HEK293 (cell line): ENCODE data around the gene S100A7.

ENCODE experiments used
- CTCF ChIA-PET: fragments of 350-600 bp; formaldehyde crosslinking; extraction: SDS; loops from one replicate; lab custom pipeline; 2021; ENCODE audit warnings: antibody characterized with exemption; lab: Yijun Ruan, JAX
- POLR2A ChIA-PET: fragments of 300-600 bp; formaldehyde crosslinking; extraction: SDS; loops from one replicate; lab custom pipeline; 2020; ENCODE audit warnings: antibody characterized with exemption, inconsistent platforms; lab: Yijun Ruan, JAX
- H3K27ac ChIP-seq: fragments of 200-500 bp; sonication (Bioruptor generic); 2 replicates; pipeline ENCODE4 v1.5.1; 2014; ENCODE audit warnings: low read depth, low read length, control low read depth, inconsistent platforms; ENCODE audit errors: extremely low read depth
- H3K36me3 ChIP-seq, 2 experiments: fragments of 200-500 bp in 1 of 2; sonication (Bioruptor generic) in 1 of 2; 1 replicate in 1 of 2; 2 replicates in 1 of 2; pipeline ENCODE4 v1.5.1; 2014 to 2017; ENCODE audit warnings: inconsistent platforms in 2 of 2, low read length in 2 of 2; ENCODE audit not compliant: control insufficient read depth in 2 of 2, insufficient read depth in 1 of 2
- H3K4me1 ChIP-seq: fragments of 200-500 bp; sonication (Bioruptor generic); 2 replicates; pipeline ENCODE4 v1.5.1; 2014; ENCODE audit warnings: mild to moderate bottlenecking, low read length, inconsistent platforms; ENCODE audit not compliant: control insufficient read depth, insufficient read depth
- H3K4me3 ChIP-seq: 2 replicates; pipeline ENCODE4 v1.5.1; 2011; ENCODE audit warnings: low read depth, mild to moderate bottlenecking, control low read depth, low read length, moderate library complexity
- H3K9me3 ChIP-seq: fragments of 200-500 bp; sonication (Bioruptor generic); 2 replicates; pipeline ENCODE4 v1.5.1; 2014; ENCODE audit warnings: low read depth, low read length, inconsistent platforms; ENCODE audit not compliant: control insufficient read depth, insufficient read depth
- GLIS1 ChIP-seq: fragments of 450-650 bp; formaldehyde crosslinking; IDR thresholded peaks from 2 replicates; pipeline ENCODE4 v1.5.1; 2016; ENCODE audit warnings: missing biosample characterization, missing genetic modification characterization
- MZF1 ChIP-seq: fragments of 450-650 bp; formaldehyde crosslinking; IDR thresholded peaks from 2 replicates; pipeline ENCODE4 v1.5.1; 2017; ENCODE audit warnings: missing biosample characterization, missing genetic modification characterization, borderline replicate concordance
- PRDM1 ChIP-seq: fragments of 450-650 bp; formaldehyde crosslinking; IDR thresholded peaks from 2 replicates; pipeline ENCODE4; 2016; ENCODE audit warnings: missing biosample characterization, missing genetic modification characterization
- TRIM28 ChIP-seq: IDR thresholded peaks from 2 replicates; pipeline ENCODE4 v1.6.1; 2011; ENCODE audit warnings: low read length, control low read depth, borderline replicate concordance
- ZBTB48 ChIP-seq: fragments of 450-650 bp; formaldehyde crosslinking; IDR thresholded peaks from 2 replicates; pipeline ENCODE4 v1.5.1; 2016; ENCODE audit warnings: missing biosample characterization, missing genetic modification characterization
- ZFHX2 ChIP-seq: fragments of 450-650 bp; formaldehyde crosslinking; conservative IDR thresholded peaks from 2 replicates; pipeline ENCODE4 v1.5.1; 2016; ENCODE audit warnings: missing biosample characterization, missing genetic modification characterization
- ZFP69B ChIP-seq: fragments of 450-650 bp; formaldehyde crosslinking; IDR thresholded peaks from 2 replicates; pipeline ENCODE4 v1.5.1; 2016; ENCODE audit warnings: missing biosample characterization, missing genetic modification characterization
- ZNF114 ChIP-seq: fragments of 450-650 bp; formaldehyde crosslinking; IDR thresholded peaks from 2 replicates; pipeline ENCODE4 v1.5.0; 2017; ENCODE audit warnings: missing biosample characterization, missing genetic modification characterization
- ZNF23 ChIP-seq: fragments of 450-650 bp; formaldehyde crosslinking; IDR thresholded peaks from 2 replicates; pipeline ENCODE4 v1.5.1; 2016; ENCODE audit warnings: missing biosample characterization, missing genetic modification characterization, borderline replicate concordance
- ZNF394 ChIP-seq: fragments of 450-650 bp; formaldehyde crosslinking; IDR thresholded peaks from 2 replicates; pipeline ENCODE4 v1.5.1; 2016; ENCODE audit warnings: missing biosample characterization, missing genetic modification characterization, mild to moderate bottlenecking, moderate library complexity, borderline replicate concordance
- ZNF48 ChIP-seq: fragments of 450-650 bp; formaldehyde crosslinking; IDR thresholded peaks from 2 replicates; pipeline ENCODE4 v1.5.1; 2016; ENCODE audit warnings: missing biosample characterization, missing genetic modification characterization
- ZNF501 ChIP-seq: fragments of 450-650 bp; formaldehyde crosslinking; IDR thresholded peaks from 2 replicates; pipeline ENCODE4 v1.5.1; 2016; ENCODE audit warnings: missing biosample characterization, missing genetic modification characterization
- ZNF624 ChIP-seq: fragments of 450-650 bp; formaldehyde crosslinking; IDR thresholded peaks from 2 replicates; pipeline ENCODE4 v1.5.1; 2017; ENCODE audit warnings: missing biosample characterization, missing genetic modification characterization
- ZNF629 ChIP-seq: fragments of 450-650 bp; formaldehyde crosslinking; IDR thresholded peaks from 2 replicates; pipeline ENCODE4 v1.5.1; 2017; ENCODE audit warnings: missing biosample characterization, missing genetic modification characterization
- ZNF658 ChIP-seq: fragments of 450-650 bp; formaldehyde crosslinking; IDR thresholded peaks from 2 replicates; pipeline ENCODE4; 2016; ENCODE audit warnings: missing biosample characterization, missing genetic modification characterization
- TF ChIP-seq, protein P1 (sequence below): fragments of 450-650 bp; formaldehyde crosslinking; IDR thresholded peaks from 2 replicates; pipeline ENCODE4 v1.5.1; 2017; ENCODE audit warnings: missing biosample characterization, missing genetic modification characterization
- TF ChIP-seq, protein P2 (sequence below): sonication (generic); formaldehyde crosslinking; IDR thresholded peaks from 2 replicates; pipeline ENCODE4 v1.8.1; 2022; ENCODE audit warnings: mild to moderate bottlenecking, moderate library complexity, missing genetic modification reagents
- TF ChIP-seq, protein P3 (sequence below): fragments of 450-650 bp; formaldehyde crosslinking; IDR thresholded peaks from 2 replicates; pipeline ENCODE4 v1.5.1; 2016; ENCODE audit warnings: missing biosample characterization, missing genetic modification characterization
- TF ChIP-seq, protein P4 (sequence below): fragments of 450-650 bp; formaldehyde crosslinking; IDR thresholded peaks from 2 replicates; pipeline ENCODE4 v1.5.1; 2016; ENCODE audit warnings: missing biosample characterization, missing genetic modification characterization
- TF ChIP-seq, protein P5 (sequence below): fragments of 450-650 bp; formaldehyde crosslinking; IDR thresholded peaks from 2 replicates; pipeline ENCODE4 v1.5.1; 2016; ENCODE audit warnings: missing biosample characterization, missing genetic modification characterization

S100A7 gene

DNA sequence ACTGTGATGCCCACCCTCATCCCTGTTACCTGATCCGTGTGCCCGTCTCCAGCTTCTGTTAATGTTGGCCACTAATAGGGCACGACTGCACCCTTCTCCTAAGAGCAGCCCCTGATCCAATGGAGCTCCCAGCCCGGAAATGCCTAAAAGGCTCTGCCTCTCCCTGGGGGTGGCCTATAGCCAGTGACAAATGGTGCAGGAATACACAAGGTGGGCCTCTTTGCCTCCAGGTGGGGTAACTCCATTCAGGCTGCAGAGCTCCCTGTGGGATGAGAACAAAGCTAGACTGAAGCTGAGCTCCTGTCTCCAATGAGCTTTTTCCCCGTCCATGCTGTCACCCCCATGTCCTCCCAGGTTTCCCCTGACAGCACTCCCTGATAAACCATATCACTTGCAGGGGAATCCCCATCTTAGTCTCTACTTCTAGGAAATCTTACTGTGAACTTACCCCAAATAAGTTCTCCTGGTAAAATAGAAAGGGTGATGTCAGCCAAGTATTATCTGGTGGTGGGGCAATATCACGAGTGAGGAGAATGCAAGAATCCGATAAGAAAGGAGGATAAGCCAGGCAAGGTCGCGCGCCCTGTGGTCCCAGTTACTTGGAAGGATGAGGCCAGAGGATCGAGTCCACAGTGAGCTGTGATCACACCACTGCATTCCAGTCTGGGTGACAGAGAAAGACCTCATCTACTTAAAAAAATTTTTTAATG is 25.6 kb downstream of the S100A7 start:
- POLR2A ChIA-PET, result no interaction called here
- CTCF ChIA-PET, result interaction anchor here (0.6 to 1.2 kb wide), 3 partner anchors 10 to 140 kb away, joined by 3 read pairs; no protein-coding TSS in a partner anchor
- H3K4me3 ChIP-seq, result no peak overlapping the region
- H3K36me3 ChIP-seq, result no peaks in the 10 kb centered on the region
- no peak for TF ChIP-seq ZNF23
- TF ChIP-seq GLIS1 (tag by site-specific recombination), result peak; percentile 54
- no peak overlapping the region for H3K27ac ChIP-seq
- no peaks in the 10 kb centered on the region for H3K4me1 ChIP-seq
- no peaks in the 10 kb centered on the region for H3K9me3 ChIP-seq

DNA sequence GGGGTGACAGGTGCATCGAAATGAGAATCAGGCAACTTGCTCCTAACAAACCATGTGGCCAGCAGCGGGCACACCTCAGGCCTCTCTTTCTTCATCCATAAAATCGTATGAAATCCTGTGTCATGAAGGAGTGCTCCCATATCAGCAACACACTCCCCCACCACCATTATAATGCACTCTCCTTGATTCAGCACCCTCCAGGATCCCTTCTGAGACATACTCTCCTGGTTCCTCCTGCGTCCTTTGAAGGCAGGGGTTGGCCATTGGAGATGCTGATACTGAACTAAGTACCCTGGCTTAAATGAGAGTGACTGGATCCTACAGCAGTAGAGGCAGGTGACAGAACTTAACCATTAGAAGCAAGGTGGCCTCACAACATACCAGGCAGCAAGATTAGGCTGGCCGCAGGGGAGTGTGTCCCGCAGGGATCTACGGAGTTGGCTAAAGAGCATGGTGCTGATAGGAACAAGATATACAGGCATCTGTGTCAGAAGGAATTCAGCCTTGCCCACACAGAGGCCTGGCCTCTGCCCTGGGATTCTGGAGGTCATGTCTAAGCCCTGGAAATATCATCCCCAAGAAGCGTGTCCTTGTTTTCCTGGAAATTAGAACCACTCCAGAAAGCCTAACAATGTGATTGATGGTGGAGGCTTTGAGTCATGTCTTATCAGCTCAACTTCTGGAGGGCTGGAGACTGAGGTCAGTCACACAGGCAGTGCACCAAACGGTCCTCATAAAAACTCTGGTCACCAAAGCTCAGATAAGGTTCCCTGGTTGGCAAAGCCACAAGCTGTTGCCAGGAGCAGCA is 27.4 kb downstream of the S100A7 start:
- no peaks in the 10 kb centered on the region for H3K9me3 ChIP-seq
- TF ChIP-seq PRDM1, result no peak
- no peak for TF ChIP-seq ZBTB48 (tag by site-specific recombination)
- TF ChIP-seq, protein P1, sequence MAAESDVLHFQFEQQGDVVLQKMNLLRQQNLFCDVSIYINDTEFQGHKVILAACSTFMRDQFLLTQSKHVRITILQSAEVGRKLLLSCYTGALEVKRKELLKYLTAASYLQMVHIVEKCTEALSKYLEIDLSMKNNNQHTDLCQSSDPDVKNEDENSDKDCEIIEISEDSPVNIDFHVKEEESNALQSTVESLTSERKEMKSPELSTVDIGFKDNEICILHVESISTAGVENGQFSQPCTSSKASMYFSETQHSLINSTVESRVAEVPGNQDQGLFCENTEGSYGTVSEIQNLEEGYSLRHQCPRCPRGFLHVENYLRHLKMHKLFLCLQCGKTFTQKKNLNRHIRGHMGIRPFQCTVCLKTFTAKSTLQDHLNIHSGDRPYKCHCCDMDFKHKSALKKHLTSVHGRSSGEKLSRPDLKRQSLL, result no peak
- TF ChIP-seq TRIM28, result no peak
- no peak for TF ChIP-seq ZNF114 (tag by site-specific recombination)
- TF ChIP-seq, protein P2, sequence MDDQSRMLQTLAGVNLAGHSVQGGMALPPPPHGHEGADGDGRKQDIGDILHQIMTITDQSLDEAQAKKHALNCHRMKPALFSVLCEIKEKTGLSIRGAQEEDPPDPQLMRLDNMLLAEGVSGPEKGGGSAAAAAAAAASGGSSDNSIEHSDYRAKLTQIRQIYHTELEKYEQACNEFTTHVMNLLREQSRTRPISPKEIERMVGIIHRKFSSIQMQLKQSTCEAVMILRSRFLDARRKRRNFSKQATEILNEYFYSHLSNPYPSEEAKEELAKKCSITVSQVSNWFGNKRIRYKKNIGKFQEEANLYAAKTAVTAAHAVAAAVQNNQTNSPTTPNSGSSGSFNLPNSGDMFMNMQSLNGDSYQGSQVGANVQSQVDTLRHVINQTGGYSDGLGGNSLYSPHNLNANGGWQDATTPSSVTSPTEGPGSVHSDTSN (CRISPR knock-in tag), result no peak
- TF ChIP-seq ZNF629 (tag by site-specific recombination), result no peak
- TF ChIP-seq ZNF658, result no peak
- no peak for TF ChIP-seq ZNF48 (tag by site-specific recombination)
- TF ChIP-seq ZNF624 (tag by site-specific recombination), result no peak
- no peak for TF ChIP-seq ZFP69B (tag by site-specific recombination)
- TF ChIP-seq, protein P3, sequence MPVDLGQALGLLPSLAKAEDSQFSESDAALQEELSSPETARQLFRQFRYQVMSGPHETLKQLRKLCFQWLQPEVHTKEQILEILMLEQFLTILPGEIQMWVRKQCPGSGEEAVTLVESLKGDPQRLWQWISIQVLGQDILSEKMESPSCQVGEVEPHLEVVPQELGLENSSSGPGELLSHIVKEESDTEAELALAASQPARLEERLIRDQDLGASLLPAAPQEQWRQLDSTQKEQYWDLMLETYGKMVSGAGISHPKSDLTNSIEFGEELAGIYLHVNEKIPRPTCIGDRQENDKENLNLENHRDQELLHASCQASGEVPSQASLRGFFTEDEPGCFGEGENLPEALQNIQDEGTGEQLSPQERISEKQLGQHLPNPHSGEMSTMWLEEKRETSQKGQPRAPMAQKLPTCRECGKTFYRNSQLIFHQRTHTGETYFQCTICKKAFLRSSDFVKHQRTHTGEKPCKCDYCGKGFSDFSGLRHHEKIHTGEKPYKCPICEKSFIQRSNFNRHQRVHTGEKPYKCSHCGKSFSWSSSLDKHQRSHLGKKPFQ (tag by site-specific recombination), result no peak
- TF ChIP-seq ZFHX2 (tag by site-specific recombination), result no peak
- TF ChIP-seq ZNF501 (tag by site-specific recombination), result no peak
- TF ChIP-seq ZNF394 (tag by site-specific recombination), result no peak
- ChIA-PET CTCF (interaction anchor here (0.6 kb wide), 1 partner anchor 32 kb away, joined by 3 read pairs; no protein-coding TSS in a partner anchor), POLR2A (no interaction called here)
- H3K4me3 ChIP-seq, result no peak overlapping the region
- no peak overlapping the region for H3K27ac ChIP-seq
- H3K4me1 ChIP-seq, result no peaks in the 10 kb centered on the region
- H3K36me3 ChIP-seq, result no peaks in the 10 kb centered on the region

DNA sequence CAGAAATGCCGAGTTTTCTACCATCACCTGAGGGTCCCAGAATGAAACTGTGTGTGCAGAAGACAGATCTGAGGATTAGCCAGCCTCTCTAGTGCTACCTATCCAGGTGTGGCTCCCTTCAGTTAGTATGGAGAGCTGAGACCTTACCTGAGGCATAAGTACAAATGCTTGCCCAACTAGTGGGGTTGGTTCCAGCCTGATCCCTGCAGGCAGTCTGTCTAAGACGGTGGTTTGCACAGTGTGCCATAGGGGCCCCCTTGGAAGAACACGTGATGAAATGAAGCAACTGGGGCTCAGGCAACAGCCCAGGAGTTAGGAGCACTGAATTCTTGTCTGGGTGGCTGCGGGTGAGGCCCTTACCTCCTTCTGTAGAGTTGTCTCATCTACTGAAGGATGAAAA is 28.5 kb downstream of the S100A7 start:
- Histone ChIP-seq H3K27ac (no peak overlapping the region), H3K4me3 (no peak overlapping the region), H3K9me3 (no peaks in the 10 kb centered on the region), H3K36me3 (no peaks in the 10 kb centered on the region), H3K4me1 (no peaks in the 10 kb centered on the region)
- ChIA-PET CTCF (no interaction called here), POLR2A (no interaction called here)
- TF ChIP-seq MZF1 (tag by site-specific recombination), result no peak
- TF ChIP-seq, protein P4, sequence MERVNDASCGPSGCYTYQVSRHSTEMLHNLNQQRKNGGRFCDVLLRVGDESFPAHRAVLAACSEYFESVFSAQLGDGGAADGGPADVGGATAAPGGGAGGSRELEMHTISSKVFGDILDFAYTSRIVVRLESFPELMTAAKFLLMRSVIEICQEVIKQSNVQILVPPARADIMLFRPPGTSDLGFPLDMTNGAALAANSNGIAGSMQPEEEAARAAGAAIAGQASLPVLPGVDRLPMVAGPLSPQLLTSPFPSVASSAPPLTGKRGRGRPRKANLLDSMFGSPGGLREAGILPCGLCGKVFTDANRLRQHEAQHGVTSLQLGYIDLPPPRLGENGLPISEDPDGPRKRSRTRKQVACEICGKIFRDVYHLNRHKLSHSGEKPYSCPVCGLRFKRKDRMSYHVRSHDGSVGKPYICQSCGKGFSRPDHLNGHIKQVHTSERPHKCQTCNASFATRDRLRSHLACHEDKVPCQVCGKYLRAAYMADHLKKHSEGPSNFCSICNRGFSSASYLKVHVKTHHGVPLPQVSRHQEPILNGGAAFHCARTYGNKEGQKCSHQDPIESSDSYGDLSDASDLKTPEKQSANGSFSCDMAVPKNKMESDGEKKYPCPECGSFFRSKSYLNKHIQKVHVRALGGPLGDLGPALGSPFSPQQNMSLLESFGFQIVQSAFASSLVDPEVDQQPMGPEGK, result no peak
- TF ChIP-seq, protein P5, sequence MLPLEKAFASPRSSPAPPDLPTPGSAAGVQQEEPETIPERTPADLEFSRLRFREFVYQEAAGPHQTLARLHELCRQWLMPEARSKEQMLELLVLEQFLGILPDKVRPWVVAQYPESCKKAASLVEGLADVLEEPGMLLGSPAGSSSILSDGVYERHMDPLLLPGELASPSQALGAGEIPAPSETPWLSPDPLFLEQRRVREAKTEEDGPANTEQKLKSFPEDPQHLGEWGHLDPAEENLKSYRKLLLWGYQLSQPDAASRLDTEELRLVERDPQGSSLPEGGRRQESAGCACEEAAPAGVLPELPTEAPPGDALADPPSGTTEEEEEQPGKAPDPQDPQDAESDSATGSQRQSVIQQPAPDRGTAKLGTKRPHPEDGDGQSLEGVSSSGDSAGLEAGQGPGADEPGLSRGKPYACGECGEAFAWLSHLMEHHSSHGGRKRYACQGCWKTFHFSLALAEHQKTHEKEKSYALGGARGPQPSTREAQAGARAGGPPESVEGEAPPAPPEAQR (tag by site-specific recombination), result no peak
